GM12801 (cell line): ENCODE results near the gene EPB42.

Experiments used
- TF ChIP-seq, protein P1 (sequence below): IDR thresholded peaks from one replicate; pipeline ENCODE4 v1.5.1; 2011; ENCODE audit warnings: control low read depth; ENCODE audit not compliant: insufficient read length; ENCODE audit errors: extremely low read depth

Gene EPB42

DNA sequence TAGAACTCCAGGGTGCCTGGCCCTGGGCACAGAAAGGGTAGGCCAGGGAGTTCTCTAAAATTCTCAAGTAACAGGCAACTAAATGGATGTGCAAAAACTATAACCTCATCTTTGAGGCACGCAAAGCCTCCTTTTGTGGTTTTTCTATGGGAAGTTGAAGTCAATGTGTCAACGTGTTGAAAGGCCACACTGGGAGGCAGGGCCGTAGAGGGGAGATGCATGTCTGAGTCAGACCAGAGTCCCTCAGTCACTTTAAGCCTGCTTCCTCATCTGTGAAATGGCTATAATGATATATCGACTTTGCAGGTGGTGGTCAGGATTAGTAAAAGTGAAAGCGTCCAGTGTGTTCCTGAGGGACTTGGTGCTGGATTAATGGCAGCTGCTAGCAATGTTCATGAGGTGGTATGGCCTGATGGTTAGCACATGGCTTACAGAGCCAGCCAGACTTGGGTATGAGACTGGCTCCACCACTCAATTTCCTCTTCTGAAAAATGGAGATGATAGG is 28.9 kb upstream of the EPB42 start:
- TF ChIP-seq, protein P1, sequence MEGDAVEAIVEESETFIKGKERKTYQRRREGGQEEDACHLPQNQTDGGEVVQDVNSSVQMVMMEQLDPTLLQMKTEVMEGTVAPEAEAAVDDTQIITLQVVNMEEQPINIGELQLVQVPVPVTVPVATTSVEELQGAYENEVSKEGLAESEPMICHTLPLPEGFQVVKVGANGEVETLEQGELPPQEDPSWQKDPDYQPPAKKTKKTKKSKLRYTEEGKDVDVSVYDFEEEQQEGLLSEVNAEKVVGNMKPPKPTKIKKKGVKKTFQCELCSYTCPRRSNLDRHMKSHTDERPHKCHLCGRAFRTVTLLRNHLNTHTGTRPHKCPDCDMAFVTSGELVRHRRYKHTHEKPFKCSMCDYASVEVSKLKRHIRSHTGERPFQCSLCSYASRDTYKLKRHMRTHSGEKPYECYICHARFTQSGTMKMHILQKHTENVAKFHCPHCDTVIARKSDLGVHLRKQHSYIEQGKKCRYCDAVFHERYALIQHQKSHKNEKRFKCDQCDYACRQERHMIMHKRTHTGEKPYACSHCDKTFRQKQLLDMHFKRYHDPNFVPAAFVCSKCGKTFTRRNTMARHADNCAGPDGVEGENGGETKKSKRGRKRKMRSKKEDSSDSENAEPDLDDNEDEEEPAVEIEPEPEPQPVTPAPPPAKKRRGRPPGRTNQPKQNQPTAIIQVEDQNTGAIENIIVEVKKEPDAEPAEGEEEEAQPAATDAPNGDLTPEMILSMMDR: no peak

DNA sequence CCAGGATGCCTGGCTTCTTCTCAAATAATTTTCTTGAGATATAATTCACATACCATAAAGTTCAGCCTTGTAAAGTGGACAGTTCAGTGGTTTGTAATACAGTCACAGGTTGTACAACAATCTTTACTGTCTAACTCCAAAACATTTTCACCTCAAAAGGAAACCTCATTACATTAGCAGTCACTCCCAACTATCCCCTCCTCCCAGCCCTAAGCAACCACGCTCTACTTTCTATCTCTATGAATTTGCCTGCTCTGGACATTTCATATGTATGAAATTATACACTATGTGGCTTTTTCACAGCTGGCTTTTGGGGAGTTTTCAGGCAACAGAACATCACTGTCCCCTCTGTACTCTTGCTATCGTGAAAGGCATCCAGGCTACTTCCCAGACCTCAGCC is 28.4 kb upstream of the EPB42 start:
- TF ChIP-seq, protein P1: no peak

DNA sequence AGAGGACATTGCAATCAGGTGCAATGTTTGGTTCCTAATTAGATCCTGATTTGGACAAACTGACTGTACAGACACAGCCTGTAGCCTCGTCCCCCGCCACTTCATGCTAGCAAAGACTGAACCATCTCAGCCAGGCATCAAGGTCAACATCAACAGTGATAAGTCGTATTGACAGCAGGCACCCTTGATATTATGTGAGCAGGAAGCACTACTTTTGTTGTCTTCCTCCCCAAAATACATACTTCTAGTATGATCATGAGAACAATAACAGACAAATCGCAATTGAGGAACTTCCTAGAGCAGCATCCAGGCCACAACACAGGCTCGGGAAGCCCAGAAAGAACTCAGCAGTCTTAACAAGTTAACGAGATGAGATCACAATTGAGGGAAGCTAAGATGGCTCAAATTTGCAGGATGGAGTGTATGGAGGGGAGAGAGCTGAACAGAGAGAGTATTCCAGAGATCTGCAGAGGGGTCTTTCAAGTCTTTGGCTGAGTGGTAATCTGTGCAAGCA is 25.5 kb upstream of the EPB42 start:
- TF ChIP-seq, protein P1: no peak

DNA sequence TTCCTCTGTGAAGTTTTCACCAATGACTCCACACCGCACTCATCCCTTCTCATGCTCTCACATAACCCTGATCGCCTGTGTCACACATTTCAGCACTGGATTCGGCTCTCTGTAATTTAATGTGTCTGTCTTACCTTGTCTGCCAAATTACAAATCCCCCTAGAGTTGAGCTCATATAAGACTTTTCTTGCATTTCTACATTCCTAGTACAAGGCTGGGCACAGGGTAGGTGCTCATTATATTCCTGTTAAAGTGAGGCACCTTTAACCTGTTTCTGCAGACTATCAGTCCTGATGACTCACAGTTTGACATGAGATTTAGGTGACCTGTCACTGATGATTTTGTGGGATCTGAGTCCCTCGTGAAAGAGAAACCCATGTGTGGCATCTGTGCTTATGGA is 23.3 kb upstream of the EPB42 start:
- TF ChIP-seq, protein P1: no peak

DNA sequence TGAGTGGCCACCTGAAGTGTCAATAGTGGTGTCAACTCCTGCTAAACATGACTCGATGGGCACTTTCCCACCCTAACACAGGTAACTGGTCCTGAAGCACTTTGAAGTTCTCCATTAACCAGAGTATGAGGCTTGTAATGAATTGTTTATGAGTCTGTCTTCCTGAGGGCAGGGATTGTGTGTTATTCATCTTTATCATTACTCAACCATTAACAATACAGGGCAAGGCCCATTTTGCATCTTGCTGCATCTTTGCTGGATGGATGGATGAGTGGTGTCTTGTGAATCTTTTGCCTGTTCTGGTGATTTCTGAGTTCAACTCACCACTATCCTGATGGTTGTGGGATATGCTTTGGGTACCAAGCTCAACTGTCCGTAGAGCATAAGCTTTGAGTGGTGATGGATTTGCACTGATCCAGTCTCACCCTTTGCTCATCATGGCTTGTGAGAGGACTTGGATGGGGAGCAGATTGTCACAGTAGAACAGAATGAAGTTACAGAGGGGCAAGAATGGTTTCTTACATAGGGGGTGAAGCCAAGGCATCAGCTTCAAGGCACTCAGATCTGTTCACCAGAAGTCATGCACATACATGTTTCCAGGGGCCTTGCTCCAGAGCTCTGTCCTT is 22.3 kb upstream of the EPB42 start:
- TF ChIP-seq, protein P1: no peak

DNA sequence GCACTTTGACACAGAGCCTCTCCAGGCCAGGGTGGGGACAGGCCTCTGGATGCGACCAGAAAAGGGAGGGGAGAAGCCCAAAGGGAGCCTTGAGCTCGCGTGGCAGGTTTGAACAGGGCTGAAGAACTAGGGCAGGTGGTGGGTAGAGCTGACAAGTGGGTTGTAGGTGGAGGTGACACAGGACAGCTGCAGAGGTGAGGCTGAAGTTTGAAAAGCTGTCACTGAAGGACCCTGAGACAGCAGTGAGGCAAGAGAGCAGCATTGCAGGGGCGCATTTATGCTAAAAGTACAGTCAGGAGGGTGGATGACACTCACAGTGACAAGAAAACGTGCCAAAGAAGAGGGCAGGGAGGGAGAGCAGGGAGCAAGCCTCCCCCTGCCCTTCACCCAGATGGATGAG is 21.8 kb upstream of the EPB42 start:
- TF ChIP-seq, protein P1: no peak

DNA sequence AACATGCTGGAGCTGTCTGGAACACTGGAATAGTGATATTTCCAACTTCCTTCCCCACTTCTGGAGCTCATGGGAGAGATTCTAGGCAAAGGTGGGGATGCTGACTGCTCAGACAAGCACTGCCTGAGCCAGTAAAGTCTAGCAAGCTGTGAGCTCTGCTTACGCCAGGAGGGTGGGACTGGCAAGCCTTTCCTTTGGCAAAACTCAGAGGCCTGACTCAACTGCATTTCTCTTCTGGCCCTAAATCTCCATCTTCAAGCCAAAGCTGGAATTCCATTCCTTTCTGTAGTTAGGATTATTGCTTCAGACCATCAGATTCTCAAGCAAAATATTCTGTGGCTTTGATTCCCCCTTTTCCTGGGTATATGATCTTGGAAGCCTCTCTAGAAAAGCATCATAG is 20.3 kb upstream of the EPB42 start:
- TF ChIP-seq, protein P1: no peak
